GM06990 (cell line): ENCODE data around the gene SPPL2B.
"Not testable (repeated sequence)": the region's sequence is repeated elsewhere in the genome, so short reads cannot be mapped to it uniquely, and the experiment has no call there.

Source experiments
- DNase-seq: peaks from one replicate; pipeline ENCODE4 v3.0.0-alpha.2; 2011; ENCODE audit not compliant: insufficient read length; ENCODE audit errors: extremely low read depth
- H3K27me3 ChIP-seq: replicated peaks from 2 replicates; pipeline ENCODE4 v1.6.0; 2011; ENCODE audit warnings: low read length; ENCODE audit not compliant: control insufficient read depth, insufficient read depth
- H3K36me3 ChIP-seq: 2 replicates; pipeline ENCODE4 v1.5.1; 2011; ENCODE audit warnings: low read length; ENCODE audit not compliant: control insufficient read depth, insufficient read depth
- H3K4me3 ChIP-seq: replicated peaks from 2 replicates; pipeline ENCODE4 v1.5.1; 2011; ENCODE audit warnings: low read depth, mild to moderate bottlenecking, control low read depth, low read length
- TF ChIP-seq, protein P1 (sequence below): IDR thresholded peaks from 2 replicates; pipeline ENCODE4 v1.5.1; 2011; ENCODE audit warnings: low read length, control low read depth, mild to moderate bottlenecking, inconsistent platforms; ENCODE audit not compliant: insufficient read depth, poor library complexity, severe bottlenecking

Gene SPPL2B, protein sequence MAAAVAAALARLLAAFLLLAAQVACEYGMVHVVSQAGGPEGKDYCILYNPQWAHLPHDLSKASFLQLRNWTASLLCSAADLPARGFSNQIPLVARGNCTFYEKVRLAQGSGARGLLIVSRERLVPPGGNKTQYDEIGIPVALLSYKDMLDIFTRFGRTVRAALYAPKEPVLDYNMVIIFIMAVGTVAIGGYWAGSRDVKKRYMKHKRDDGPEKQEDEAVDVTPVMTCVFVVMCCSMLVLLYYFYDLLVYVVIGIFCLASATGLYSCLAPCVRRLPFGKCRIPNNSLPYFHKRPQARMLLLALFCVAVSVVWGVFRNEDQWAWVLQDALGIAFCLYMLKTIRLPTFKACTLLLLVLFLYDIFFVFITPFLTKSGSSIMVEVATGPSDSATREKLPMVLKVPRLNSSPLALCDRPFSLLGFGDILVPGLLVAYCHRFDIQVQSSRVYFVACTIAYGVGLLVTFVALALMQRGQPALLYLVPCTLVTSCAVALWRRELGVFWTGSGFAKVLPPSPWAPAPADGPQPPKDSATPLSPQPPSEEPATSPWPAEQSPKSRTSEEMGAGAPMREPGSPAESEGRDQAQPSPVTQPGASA

DNA sequence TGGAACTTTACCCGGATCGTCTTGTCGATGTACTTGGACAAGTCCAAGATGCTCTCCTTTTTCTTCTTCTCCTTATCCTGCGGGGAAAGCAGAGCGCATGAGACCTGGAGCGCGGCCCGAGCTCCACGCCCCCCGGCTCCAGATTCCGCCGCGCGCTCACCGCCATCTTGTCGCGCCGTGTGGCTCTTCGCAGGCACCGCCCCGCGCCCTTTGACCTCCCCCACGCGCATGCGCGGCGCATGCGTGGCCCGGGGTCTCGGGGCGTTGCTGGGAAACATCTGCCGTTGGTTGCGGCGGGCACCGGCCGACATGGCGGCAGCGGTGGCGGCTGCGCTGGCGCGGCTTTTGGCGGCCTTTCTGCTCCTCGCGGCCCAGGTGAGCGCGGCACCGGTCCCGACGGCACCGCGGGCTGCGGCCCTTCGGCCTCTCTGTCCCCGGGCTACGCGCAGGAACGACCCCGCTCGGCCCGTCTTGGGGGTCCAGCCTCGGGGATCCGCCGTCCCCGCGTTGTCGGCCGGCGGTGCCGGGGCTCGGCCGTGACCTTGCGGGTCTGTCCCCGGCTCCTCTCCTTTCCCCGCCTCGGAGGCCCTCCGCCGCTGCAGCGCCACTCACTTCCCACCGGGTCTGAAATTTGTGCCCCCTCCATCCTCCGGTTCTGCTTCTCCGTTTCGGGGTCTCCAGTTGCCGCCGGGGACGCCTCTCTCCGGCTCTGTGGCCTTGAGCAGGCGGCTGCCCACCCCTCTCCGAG is at the start of gene SPPL2B, which contains the start of gene LSM7:
Gene SPPL2B, plus strand, starts transcription at position 284 of the 748 bp plus-strand sequence. Its CDS starts 26 bp downstream, at position 310.
Gene LSM7, minus strand, starts transcription at position 186 of the 748 bp plus-strand sequence. Its CDS starts 20 bp downstream, at position 166.
- peak; percentile 95 for DNase-seq
- Histone ChIP-seq H3K27me3 (no peaks in the 10 kb centered on the region), H3K36me3 (peaks cover 10% of the 10 kb centered on the region), H3K4me3 (peak within 1 kb of the TSS; percentile 98)
- TF ChIP-seq, protein P1, sequence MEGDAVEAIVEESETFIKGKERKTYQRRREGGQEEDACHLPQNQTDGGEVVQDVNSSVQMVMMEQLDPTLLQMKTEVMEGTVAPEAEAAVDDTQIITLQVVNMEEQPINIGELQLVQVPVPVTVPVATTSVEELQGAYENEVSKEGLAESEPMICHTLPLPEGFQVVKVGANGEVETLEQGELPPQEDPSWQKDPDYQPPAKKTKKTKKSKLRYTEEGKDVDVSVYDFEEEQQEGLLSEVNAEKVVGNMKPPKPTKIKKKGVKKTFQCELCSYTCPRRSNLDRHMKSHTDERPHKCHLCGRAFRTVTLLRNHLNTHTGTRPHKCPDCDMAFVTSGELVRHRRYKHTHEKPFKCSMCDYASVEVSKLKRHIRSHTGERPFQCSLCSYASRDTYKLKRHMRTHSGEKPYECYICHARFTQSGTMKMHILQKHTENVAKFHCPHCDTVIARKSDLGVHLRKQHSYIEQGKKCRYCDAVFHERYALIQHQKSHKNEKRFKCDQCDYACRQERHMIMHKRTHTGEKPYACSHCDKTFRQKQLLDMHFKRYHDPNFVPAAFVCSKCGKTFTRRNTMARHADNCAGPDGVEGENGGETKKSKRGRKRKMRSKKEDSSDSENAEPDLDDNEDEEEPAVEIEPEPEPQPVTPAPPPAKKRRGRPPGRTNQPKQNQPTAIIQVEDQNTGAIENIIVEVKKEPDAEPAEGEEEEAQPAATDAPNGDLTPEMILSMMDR, result no peak

DNA sequence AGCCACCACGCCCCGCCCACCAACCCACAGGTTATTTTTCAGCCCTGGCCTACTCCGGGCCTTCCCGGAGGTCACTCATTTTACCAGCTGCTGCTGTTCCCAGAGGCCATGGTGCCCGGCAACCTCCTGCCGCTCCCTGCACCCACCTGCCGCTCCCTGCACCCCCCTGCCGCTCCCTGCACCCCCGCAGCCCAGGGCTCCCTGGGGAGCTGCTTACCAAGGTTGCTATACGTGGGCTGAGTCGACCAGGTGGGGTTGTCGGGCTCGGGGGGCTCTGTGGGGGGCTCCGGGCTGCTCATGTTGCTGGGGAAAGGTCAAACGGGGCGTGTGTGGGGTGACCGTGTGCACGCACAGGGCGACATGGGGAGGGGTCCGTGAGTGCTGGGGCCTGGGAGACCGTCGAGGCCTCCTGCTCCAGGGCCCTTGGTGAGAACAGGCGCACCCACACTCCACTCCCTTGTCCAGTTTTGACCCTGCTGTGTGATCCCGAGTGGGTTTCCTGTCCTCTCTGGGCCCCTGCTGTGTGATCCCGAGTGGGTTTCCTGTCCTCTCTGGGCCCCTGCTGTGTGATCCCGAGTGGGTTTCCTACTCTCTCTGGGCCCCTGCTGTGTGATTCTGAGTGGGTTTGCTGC is 47.7 kb upstream of the SPPL2B start:
- no peak overlapping the region for H3K4me3 ChIP-seq
- peaks cover 4% of the 10 kb centered on the region for H3K36me3 ChIP-seq
- H3K27me3 ChIP-seq, result no peaks in the 10 kb centered on the region
- TF ChIP-seq, protein P1, result no peak
- no peak for DNase-seq

DNA sequence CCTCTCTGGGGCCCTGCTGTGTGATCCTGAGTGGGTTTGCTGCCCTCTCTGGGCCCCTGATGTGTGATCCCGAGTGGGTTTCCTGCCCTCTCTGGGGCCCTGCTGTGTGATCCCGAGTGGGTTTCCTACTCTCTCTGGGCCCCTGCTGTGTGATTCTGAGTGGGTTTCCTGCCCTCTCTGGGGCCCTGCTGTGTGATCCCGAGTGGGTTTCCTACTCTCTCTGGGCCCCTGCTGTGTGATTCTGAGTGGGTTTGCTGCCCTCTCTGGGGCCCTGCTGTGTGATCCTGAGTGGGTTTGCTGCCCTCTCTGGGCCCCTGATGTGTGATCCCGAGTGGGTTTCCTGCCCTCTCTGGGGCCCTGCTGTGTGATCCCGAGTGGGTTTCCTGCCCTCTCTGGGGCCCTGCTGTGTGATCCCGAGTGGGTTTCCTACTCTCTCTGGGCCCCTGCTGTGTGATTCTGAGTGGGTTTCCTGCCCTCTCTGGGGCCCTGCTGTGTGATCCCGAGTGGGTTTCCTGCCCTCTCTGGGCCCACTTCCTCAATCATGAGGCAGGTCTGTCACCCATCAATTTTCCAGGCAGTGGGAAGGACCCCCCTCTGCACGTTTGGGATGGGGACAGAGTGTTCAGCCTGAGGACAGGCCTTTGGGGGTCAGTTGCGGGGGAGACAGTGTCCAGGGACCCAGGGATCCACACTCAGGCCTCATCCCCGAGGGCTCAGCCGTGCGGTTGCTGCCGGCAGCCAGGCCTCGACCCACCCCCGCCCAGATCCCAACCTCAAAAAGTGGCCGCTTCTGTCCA is 47.0 kb upstream of the SPPL2B start:
- not testable (repeated sequence) for DNase-seq, H3K36me3 ChIP-seq, H3K27me3 ChIP-seq
- H3K4me3 ChIP-seq, result peak overlapping the region; percentile 19; the same call in 1 of the 2 replicates

DNA sequence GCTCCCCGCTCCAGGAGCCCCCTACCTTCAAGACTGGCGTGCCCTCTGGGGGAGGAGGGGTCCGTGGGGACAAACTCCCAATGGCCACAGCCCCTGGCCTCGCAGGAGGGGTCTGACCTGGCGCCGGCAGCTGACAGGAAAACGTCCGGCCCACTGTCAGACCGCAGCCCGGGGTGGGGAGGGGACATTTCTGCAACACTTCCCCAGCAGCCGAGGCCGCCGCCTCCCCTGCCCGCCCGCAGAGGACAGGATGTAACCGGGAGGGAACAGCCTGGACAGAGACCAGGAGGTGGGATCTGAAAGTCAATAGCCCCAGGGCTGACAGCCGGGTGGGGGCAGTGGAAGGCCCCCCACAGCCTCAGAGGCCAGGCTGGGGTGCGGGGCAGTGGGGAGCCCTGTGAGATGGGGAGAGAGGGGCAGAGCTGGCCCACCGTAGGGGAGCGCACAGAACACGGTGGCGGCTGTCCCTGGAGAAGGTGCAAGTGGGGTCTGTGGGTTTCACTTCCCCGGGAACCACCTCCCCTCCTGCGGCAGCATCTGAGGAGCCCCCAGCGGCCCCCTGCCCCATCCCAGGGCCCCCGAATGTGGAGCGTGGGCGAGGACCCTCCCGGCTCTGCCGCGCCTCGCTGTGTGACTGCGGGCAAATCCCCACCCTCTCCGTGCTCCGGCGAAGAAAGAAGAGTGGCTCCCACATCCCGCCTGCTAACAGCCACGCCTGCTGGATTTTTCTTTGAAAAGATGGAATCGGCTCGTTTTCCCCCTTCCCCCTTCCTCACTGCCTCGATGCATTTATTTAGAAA is 46.2 kb upstream of the SPPL2B start, which contains the start of gene PEAK3:
Gene PEAK3, minus strand, starts transcription at position 114 of the 800 bp plus-strand sequence. CDS start 1,244 bp downstream, outside the sequence.
- TF ChIP-seq, protein P1, result no peak
- no peaks in the 10 kb centered on the region for H3K36me3 ChIP-seq
- no peaks in the 10 kb centered on the region for H3K27me3 ChIP-seq
- DNase-seq, result peak; percentile 60
- H3K4me3 ChIP-seq, result peak within 1 kb of the TSS; percentile 19; the same call in 1 of the 2 replicates

DNA sequence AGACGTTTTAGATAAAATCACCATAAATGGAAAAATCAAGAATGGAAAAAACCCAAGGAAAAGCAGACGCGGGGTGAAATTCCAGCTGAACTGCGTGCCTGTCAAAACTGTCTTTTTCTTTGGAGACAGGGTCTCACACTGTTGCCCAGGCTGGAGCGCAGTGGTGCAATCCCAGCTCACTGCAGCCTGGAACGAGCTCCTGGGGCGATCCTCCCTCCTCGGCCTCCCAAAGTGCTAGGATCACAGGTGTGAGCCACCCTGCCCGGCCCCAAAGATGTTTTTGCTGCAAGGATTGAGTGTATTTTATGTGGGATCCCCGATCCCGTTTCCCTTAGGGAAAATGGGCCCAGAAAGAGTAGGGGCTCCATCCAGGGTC is 45.6 kb upstream of the SPPL2B start:
- DNase-seq, result no peak
- no peak overlapping the region for H3K4me3 ChIP-seq
- H3K27me3 ChIP-seq, result no peaks in the 10 kb centered on the region
- TF ChIP-seq, protein P1, result no peak
- no peaks in the 10 kb centered on the region for H3K36me3 ChIP-seq
